Measurements from ENCODE around the gene SERPINA3.

DNA sequence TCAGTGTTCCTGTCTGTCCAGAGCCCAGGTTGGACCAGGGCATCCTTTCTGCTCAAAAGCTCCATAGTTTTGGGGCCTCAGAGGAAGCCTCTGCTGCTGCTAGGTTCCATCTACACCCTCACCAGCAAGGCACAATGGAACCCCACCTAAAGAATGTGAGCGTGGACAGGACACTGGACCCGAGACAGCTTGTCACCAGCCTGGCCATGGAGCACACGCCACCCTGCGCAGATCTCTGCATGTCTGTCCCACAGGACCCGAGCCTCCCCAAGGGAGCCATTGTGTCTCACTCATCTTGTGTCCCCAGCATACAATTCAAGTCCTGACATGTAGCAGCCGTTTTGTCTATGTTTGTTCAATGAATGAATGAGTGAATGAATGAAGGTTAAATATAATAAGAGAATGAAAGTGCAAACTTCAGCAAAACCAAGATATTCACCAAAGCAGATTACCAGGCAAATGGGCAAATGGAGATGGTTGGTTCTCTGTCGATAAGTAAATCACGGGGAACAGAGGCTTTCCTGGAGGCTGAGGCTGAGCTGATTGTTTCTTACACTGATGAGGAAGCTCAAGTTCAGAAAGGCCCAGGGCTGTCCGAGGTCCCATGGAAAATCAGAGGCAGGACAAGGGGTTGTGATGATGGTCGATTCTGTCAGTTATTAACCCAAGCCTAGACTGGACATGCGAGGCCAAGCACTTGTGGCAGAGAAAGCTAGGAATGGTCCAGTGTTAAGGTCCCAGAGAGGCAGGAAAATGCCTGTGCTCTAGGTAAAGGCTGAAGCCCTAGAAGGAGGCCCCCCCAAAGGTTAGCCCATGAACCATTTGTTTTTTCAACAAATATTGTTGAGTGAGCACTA is 27.0 kb downstream of the SERPINA3 start:
- TF ChIP-seq, protein P1, sequence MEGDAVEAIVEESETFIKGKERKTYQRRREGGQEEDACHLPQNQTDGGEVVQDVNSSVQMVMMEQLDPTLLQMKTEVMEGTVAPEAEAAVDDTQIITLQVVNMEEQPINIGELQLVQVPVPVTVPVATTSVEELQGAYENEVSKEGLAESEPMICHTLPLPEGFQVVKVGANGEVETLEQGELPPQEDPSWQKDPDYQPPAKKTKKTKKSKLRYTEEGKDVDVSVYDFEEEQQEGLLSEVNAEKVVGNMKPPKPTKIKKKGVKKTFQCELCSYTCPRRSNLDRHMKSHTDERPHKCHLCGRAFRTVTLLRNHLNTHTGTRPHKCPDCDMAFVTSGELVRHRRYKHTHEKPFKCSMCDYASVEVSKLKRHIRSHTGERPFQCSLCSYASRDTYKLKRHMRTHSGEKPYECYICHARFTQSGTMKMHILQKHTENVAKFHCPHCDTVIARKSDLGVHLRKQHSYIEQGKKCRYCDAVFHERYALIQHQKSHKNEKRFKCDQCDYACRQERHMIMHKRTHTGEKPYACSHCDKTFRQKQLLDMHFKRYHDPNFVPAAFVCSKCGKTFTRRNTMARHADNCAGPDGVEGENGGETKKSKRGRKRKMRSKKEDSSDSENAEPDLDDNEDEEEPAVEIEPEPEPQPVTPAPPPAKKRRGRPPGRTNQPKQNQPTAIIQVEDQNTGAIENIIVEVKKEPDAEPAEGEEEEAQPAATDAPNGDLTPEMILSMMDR (IDR thresholded peaks at IDR 0.05; ENCODE audit: insufficient read depth, low read depth, low read length): no peak
- TF ChIP-seq EZH2 (IDR thresholded peaks at IDR 0.05; ENCODE audit: insufficient read depth, low read length): no peak
